GM12864 (cell line): ENCODE data around the gene ECSCR.

Source experiments
- DNase-seq: peaks from one replicate; pipeline ENCODE4 v3.0.0-alpha.2; 2011; ENCODE audit warnings: low read depth
- H3K4me3 ChIP-seq: 2 replicates; pipeline ENCODE4 v1.5.1; 2011; ENCODE audit warnings: mild to moderate bottlenecking, low read depth, low read length, control low read depth
- TF ChIP-seq, protein P1 (sequence below): IDR thresholded peaks from 2 replicates; pipeline ENCODE4 v1.5.1; 2011; ENCODE audit warnings: low read depth, mild to moderate bottlenecking, moderate library complexity, low read length, control low read depth, inconsistent platforms; ENCODE audit errors: missing control alignments

The ECSCR gene

DNA sequence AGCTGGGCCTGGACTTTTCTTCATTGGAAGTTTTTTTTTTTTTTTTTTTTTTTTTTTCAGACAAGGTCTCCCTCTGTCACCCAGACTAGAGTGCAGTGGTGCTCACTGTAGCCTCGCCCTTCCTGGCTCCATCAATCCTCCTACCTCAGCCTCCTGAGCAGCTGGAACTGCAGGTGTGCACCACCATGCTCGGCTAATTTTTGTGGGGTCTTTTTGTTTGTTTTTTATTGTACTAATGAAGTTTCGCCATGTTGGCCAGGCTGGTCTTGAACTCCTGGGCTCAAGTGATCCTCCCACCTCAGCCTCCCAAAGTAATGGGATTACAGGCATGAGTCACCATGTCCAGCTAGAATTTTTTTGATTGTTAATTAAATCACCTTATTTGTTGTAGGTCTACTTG lies 26.9 kb downstream of the ECSCR start:
- DNase-seq = no peak
- TF ChIP-seq, protein P1, sequence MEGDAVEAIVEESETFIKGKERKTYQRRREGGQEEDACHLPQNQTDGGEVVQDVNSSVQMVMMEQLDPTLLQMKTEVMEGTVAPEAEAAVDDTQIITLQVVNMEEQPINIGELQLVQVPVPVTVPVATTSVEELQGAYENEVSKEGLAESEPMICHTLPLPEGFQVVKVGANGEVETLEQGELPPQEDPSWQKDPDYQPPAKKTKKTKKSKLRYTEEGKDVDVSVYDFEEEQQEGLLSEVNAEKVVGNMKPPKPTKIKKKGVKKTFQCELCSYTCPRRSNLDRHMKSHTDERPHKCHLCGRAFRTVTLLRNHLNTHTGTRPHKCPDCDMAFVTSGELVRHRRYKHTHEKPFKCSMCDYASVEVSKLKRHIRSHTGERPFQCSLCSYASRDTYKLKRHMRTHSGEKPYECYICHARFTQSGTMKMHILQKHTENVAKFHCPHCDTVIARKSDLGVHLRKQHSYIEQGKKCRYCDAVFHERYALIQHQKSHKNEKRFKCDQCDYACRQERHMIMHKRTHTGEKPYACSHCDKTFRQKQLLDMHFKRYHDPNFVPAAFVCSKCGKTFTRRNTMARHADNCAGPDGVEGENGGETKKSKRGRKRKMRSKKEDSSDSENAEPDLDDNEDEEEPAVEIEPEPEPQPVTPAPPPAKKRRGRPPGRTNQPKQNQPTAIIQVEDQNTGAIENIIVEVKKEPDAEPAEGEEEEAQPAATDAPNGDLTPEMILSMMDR = no peak
- no peak overlapping the region for H3K4me3 ChIP-seq

DNA sequence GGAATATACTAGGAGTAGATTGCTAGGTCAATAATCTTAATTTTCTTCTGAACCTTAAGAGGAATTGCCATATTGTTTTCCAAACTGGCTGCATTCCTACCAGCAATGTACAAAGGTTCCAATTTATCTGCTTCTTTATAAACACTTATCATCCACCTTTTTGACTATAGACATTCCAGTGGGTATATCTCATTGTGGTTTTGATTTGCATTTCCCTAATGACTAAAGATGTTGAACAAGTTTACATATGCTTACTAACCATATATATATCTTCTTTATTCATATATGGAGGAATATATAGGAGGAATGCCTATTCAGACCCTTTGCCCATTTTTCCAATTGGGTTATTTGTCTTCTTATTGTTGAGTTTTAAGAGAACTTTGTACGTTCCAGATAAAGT lies 30.8 kb downstream of the ECSCR start:
- DNase-seq = no peak
- no peak overlapping the region for H3K4me3 ChIP-seq
- TF ChIP-seq, protein P1 = no peak

DNA sequence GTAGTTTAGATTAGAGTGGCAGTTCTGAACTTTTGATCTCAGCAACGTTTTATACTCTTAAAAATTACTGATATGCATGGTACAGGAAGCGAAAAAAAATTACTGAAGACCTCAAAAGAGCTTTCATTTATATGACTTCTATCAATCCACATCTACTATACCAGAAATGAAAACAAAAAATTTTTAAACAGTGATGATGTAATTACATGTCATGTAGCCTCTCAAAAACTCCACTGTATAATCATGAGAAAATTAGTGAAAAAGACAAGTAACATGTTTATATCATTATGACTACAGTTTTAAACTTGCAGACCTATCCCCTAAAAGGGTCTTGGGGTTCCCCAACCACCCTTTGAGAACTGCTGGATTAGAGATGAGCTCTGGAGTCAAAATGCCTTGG lies 32.5 kb downstream of the ECSCR start:
- TF ChIP-seq, protein P1 = no peak
- no peak for DNase-seq
- H3K4me3 ChIP-seq = no peak overlapping the region

DNA sequence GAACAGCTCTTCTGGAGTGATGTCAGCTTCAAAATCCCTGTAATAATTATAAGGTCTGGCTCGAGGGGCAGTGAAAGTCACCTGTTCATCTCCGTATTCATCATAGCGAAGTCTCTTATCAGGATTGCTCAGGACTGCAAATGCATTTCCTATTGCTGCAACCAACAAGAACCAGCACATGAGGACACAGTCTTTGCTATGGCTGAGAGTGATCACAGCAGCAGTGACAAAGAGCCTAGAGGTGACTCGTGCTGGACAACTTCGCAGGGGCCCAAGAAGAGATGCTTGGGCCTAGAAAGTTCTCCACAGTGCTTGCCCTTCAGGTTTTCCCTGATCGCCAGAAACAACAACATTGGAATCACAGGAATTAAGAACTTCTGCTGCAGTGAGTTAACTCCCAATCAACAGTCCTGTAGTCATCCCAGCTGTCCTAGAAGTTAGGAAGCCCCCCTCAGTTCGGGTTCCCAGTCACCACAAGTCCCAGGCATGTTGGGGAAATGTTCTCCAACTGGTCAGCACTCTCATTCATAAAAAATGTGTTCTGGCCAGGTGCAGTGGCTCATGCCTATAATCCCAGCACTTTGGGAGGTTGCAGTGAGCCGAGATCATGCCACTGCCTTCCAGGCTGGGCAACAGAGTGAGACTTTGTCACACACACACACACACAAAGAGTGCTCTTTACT lies 36.2 kb downstream of the ECSCR start:
- H3K4me3 ChIP-seq = no peak overlapping the region
- no peak for DNase-seq
- TF ChIP-seq, protein P1 = no peak

DNA sequence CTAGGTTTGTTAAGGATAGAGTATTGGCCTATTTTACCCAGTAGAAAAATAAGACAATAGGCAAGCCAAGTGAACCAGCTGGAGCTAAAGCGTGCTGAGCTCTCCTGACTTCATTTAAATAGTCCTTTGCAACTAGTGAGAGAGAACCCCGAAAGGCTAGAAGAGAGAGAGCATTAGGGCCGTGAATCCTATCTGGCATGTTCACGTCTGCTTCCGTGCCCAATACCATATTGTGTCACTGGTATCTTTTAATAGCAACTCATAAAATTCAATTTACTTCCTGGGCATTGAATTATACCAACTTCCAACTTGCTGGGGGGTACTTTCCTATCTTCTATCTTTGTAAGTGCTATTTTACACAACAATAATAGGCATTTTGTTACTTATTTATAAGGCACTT lies 37.0 kb downstream of the ECSCR start:
- TF ChIP-seq, protein P1 = no peak
- no peak overlapping the region for H3K4me3 ChIP-seq
- no peak for DNase-seq

DNA sequence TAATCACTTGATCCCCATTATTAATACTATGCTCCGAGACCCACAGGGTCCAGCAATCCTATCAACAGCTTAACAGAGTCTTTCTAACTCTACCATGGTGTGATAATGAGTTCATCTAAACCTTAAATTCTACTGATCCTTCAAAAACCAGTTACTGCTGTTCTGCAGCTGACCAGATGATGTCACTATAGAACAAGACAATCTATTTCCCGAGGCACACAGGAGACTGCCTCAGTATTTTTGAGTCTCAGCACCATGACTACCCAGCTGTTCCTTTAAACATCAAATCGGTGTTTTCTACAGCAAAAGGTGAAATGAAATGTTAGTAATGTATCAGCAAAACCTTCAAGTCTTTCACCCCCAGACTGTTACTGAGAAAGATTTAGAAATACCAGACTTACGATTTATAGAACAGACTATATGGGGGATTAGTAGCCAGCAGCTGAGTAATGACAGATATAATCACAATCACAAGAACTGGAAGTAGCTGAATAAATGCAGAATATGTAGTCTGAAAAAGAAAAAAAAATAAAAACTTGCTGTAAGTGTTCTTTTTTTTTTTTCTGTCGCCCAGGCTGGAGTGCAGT lies 40.1 kb downstream of the ECSCR start:
- DNase-seq = no peak

More for the DNA sequence above, 40.1 kb downstream of the ECSCR start:
- H3K4me3 ChIP-seq = no peak overlapping the region
- TF ChIP-seq, protein P1 = peak; percentile 81
